MCF 10A (cell line): ENCODE results near the gene CYBRD1. TPM values are rescaled to one million over a fixed set of nuclear protein-coding genes. Genes with fewer than 3 reads are reported as not detected.

Experiments
- BruUV-seq: library from RNA; stranded (reverse); fragments of 400-500 nt; replicated peaks from 2 replicates; lab custom pipeline; 2021; lab: Mats Ljungman, UMichigan
- CTCF ChIA-PET: fragments of 300-600 bp; sonication (Branson Sonifier 250); formaldehyde crosslinking; extraction: SDS; loops from one replicate; lab custom pipeline; 2021; ENCODE audit warnings: antibody characterized with exemption, inconsistent platforms; lab: Yijun Ruan, JAX
- POLR2A ChIA-PET: fragments of 300-600, 350-650 bp; sonication (Branson Sonifier 250); formaldehyde crosslinking; extraction: SDS; loops from one replicate; lab custom pipeline; 2020; ENCODE audit warnings: antibody characterized with exemption, inconsistent platforms; lab: Yijun Ruan, JAX
- DNase-seq: peaks from one replicate; pipeline ENCODE4 v3.0.0-alpha.2; 2018; ENCODE audit not compliant: unreplicated experiment
- H3K27ac Mint-ChIP-seq: one replicate; pipeline ENCODE4 v1.8.0; 2022; ENCODE audit warnings: mild to moderate bottlenecking, low read depth, mixed read lengths; ENCODE audit not compliant: unreplicated experiment
- H3K27me3 Mint-ChIP-seq: one replicate; pipeline ENCODE4 v1.8.0; 2022; ENCODE audit warnings: mixed read lengths; ENCODE audit not compliant: insufficient read depth, unreplicated experiment
- H3K36me3 Mint-ChIP-seq: one replicate; pipeline ENCODE4 v1.8.0; 2022; ENCODE audit warnings: mild to moderate bottlenecking, moderate library complexity, mixed read lengths; ENCODE audit not compliant: insufficient read depth, unreplicated experiment
- H3K4me1 Mint-ChIP-seq: one replicate; pipeline ENCODE4 v1.8.0; 2022; ENCODE audit warnings: mixed read lengths; ENCODE audit not compliant: insufficient read depth, unreplicated experiment
- H3K4me3 Mint-ChIP-seq: one replicate; pipeline ENCODE4 v1.8.0; 2022; ENCODE audit warnings: mild to moderate bottlenecking, moderate library complexity, mixed read lengths; ENCODE audit not compliant: unreplicated experiment
- H3K9me3 Mint-ChIP-seq: one replicate; pipeline ENCODE4 v1.8.0; 2022; ENCODE audit warnings: mixed read lengths; ENCODE audit not compliant: unreplicated experiment
- intact Hi-C: fragments of 100-400 bp; cut with micrococcal nuclease; formaldehyde crosslinking; loops from 2 replicates; pipeline ENCODE4 v1.14.1; 2022
- total RNA-seq: library from RNA; stranded (reverse); gene quantifications from 2 replicates; pipeline ENCODE4 v1.2.3, GENCODE V29; 2022
- TF ChIP-seq, protein P1 (sequence below): fragments of 200-600 bp; IDR thresholded peaks from one replicate; pipeline ENCODE4 v1.8.0; 2022; ENCODE audit warnings: antibody characterized with exemption, mild to moderate bottlenecking; ENCODE audit not compliant: unreplicated experiment

Gene CYBRD1
- total RNA-seq, 1 experiment from 2014 or later, result 15.8 TPM

GRCh38 chr2:171520471-171520870, 1.8 kb upstream of the CYBRD1 start:
- POLR2A ChIA-PET, result interaction anchor here (0.7 to 4.8 kb wide), 5 partner anchors 10 to 272 kb away, joined by 3 to 108 read pairs (median 20); partner anchors contain the start of genes DCAF17 and METTL8
- H3K4me1 Mint-ChIP-seq, result peaks cover 26% of the 10 kb centered on the region
- CTCF ChIA-PET, result no interaction called here

GRCh38 chr2:171521361-171522051, 768 bp upstream of the CYBRD1 start:
- H3K9me3 Mint-ChIP-seq, result no peaks in the 10 kb centered on the region
- peak overlapping the region; percentile 55 for H3K27ac Mint-ChIP-seq
- POLR2A ChIA-PET, result interaction anchor here (0.7 to 4.8 kb wide), 20 partner anchors 7 to 607 kb away, joined by 3 to 108 read pairs (median 4); partner anchors contain the start of genes DCAF17, DYNC1I2 and METTL8
- intact Hi-C loops, result no loop called here
- H3K27me3 Mint-ChIP-seq, result no peaks in the 10 kb centered on the region
- H3K36me3 Mint-ChIP-seq, result no peaks in the 10 kb centered on the region
- TF ChIP-seq, protein P1, sequence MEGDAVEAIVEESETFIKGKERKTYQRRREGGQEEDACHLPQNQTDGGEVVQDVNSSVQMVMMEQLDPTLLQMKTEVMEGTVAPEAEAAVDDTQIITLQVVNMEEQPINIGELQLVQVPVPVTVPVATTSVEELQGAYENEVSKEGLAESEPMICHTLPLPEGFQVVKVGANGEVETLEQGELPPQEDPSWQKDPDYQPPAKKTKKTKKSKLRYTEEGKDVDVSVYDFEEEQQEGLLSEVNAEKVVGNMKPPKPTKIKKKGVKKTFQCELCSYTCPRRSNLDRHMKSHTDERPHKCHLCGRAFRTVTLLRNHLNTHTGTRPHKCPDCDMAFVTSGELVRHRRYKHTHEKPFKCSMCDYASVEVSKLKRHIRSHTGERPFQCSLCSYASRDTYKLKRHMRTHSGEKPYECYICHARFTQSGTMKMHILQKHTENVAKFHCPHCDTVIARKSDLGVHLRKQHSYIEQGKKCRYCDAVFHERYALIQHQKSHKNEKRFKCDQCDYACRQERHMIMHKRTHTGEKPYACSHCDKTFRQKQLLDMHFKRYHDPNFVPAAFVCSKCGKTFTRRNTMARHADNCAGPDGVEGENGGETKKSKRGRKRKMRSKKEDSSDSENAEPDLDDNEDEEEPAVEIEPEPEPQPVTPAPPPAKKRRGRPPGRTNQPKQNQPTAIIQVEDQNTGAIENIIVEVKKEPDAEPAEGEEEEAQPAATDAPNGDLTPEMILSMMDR, result no peak
- peaks cover 16% of the 10 kb centered on the region for H3K4me1 Mint-ChIP-seq
- no peak for DNase-seq
- peak overlapping the region; percentile 85 for H3K4me3 Mint-ChIP-seq
- BruUV-seq, result no TSS peak
- CTCF ChIA-PET, result interaction anchor here (0.6 to 1.6 kb wide), 6 partner anchors 11 to 1384 kb away, joined by 3 to 4 read pairs (median 3); no protein-coding TSS in a partner anchor

More at GRCh38 chr2:171520471-171520870, 1.8 kb upstream of the CYBRD1 start:
- no peak for DNase-seq
- Mint-ChIP-seq H3K27ac (no peak overlapping the region), H3K36me3 (no peaks in the 10 kb centered on the region), H3K9me3 (no peaks in the 10 kb centered on the region), H3K27me3 (no peaks in the 10 kb centered on the region), H3K4me3 (no peak overlapping the region)
- intact Hi-C loops, result no loop called here
- TF ChIP-seq, protein P1, result no peak
- BruUV-seq, result no TSS peak

- Mint-ChIP-seq H3K4me1 (peaks cover 15% of the 10 kb centered on the region), H3K27me3 (no peaks in the 10 kb centered on the region), H3K9me3 (no peaks in the 10 kb centered on the region), H3K27ac (no peak overlapping the region), H3K36me3 (no peaks in the 10 kb centered on the region), H3K4me3 (peak overlapping the region; percentile 85)
- POLR2A ChIA-PET, result interaction anchor here (0.5 to 4.8 kb wide), 17 partner anchors 9 to 593 kb away, joined by 3 to 108 read pairs (median 8); partner anchors contain the start of genes DCAF17, DYNC1I2, GORASP2 and METTL8
- DNase-seq, result no peak
- intact Hi-C loops, result no loop called here
- no TSS peak for BruUV-seq
- TF ChIP-seq, protein P1, result no peak
- CTCF ChIA-PET, result interaction anchor here (1.4 kb wide), 2 partner anchors 10 to 89 kb away, joined by 4 read pairs; partner anchors contain the start of genes DCAF17 and METTL8
Measured at GRCh38 chr2:171522788-171523087, 464 bp downstream of the CYBRD1 start.
